SK-N-MC (cell line): ENCODE data around the gene ZNF808.
A peak's percentile ranks its signal among the peaks of the same experiment; 100 is the strongest.
"Not testable (repeated sequence)": the region's sequence is repeated elsewhere in the genome, so short reads cannot be mapped to it uniquely, and the experiment has no call there.

Source experiments
- DNase-seq: peaks from one replicate; pipeline ENCODE4 v3.0.0-alpha.2; 2011; ENCODE audit warnings: low read depth, low spot score
- H3K27ac ChIP-seq: fragments of 200-600 bp; sonication (generic); 2 replicates; pipeline ENCODE4 v1.5.1; 2016; ENCODE audit warnings: mixed run types
- H3K36me3 ChIP-seq: fragments of 200-600 bp; sonication (generic); 2 replicates; pipeline ENCODE4 v1.6.1; 2017; ENCODE audit warnings: antibody characterized with exemption, low read length, mixed read lengths; ENCODE audit not compliant: insufficient read depth
- H3K4me3 ChIP-seq: fragments of 200-600 bp; sonication (generic); 2 replicates; pipeline ENCODE4 v1.5.1; 2016
- H3K9ac ChIP-seq: fragments of 200-600 bp; sonication (generic); 2 replicates; pipeline ENCODE4 v1.8.0; 2017; ENCODE audit warnings: mixed run types, mixed read lengths; ENCODE audit not compliant: insufficient read length
- H3K9me3 ChIP-seq: fragments of 200-600 bp; sonication (generic); 2 replicates; pipeline ENCODE4 v1.6.1; 2017; ENCODE audit warnings: low read depth, mild to moderate bottlenecking, antibody characterized with exemption, low read length, moderate library complexity, mixed read lengths
- EZH2 ChIP-seq: fragments of 200-600 bp; sonication (generic); IDR thresholded peaks from one replicate; pipeline ENCODE4 v1.6.1; 2017; ENCODE audit warnings: antibody characterized with exemption
- FOXP2 ChIP-seq: optimal IDR thresholded peaks from 2 replicates; pipeline ENCODE3; 2011; ENCODE audit warnings: mild to moderate bottlenecking, moderate library complexity; ENCODE audit not compliant: insufficient read depth; ENCODE audit errors: extremely low read length, control extremely low read depth
- POLR2AphosphoS5 ChIP-seq: IDR thresholded peaks from 2 replicates; pipeline ENCODE4 v1.6.1; 2012; ENCODE audit warnings: mild to moderate bottlenecking, low read depth, low read length, borderline replicate concordance

ZNF808 gene

DNA sequence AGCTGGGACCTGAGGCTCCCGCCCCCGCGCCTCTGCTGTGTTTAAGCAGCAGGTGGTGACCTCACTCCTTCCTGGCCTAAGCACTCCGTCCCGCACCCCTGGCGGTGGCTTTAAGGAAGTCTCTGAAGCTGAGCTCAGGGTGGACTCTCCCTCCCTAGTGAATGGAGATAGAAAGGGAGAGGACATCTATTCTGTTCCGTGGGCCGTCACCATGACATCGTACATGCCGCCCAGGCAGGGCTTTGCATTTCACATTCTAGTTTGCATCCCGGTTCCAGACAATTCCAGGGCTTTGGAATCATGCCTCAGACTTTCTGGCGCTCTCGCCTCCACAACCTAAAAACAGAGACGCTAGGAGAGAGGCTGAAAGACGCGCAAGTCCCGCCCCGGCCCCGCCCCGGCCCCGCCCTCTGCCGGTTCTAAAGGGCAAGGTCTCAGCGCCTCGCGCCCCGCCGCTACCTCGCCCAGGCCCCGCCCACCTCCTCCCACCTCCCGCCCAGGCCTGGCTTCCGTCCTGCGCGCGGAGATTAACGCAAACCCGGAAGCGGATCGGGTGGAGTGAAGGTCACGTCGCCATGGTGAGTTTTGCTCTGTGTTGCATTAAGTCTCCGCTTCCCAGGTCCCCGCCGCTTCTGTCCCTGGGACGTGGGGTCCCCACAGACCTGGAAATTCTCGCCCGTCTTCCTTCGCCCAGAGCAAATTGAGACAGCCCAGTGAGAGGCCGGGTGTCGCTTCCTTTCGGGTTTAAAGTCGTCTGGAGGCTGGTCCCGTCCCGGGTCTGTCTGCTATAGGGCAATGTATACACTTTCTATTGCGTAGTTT, at the start of gene ZNF808:
Gene ZNF808, plus strand, starts transcription at position 535 of the 822 bp plus-strand sequence. CDS start 15,617 bp downstream, outside the sequence.
- Histone ChIP-seq H3K9me3 (no peaks in the 10 kb centered on the region), H3K4me3 (peak within 1 kb of the TSS; percentile 83), H3K9ac (peak within 1 kb of the TSS; percentile 81), H3K27ac (0 out of 2 replicates have a peak within 1 kb of the TSS, but pooled peaks have one; percentile 64), H3K36me3 (no peaks in the 10 kb centered on the region)
- DNase-seq, result peak; percentile 18
- TF ChIP-seq POLR2AphosphoS5 (peak; percentile 73; the same call in 1 of the 2 replicates), EZH2 (no peak)

DNA sequence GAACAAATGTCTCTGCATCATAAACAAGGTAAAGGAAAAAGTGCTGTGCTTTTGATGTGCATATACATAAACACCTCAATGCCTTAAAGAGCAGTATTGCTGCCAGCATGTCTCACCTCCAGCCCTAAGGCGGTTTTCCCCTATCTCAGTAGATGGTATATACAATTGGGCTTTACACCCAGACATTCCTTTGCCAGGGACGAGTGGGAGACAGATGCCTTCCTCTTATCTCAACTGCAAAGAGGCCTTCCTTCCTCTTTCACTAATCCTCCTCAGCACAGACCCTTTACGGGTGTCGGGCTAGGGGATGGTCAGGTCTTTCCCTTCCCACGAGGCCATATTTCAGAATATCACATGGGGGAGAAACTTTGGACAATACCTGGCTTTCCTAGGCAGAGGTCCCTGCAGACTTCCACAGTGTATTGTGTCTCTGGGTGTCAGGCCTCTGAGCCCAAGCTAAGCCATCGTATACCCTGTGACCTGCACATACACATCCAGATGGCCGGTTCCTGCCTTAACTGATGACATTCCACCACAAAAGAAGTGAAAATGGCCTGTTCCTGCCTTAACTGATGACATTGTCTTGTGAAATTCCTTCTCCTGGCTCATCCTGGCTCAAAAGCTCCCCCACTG, 43.2 kb upstream of the ZNF808 start:
- not testable (repeated sequence) for H3K27ac ChIP-seq, H3K9ac ChIP-seq, H3K4me3 ChIP-seq, H3K9me3 ChIP-seq, DNase-seq, H3K36me3 ChIP-seq

DNA sequence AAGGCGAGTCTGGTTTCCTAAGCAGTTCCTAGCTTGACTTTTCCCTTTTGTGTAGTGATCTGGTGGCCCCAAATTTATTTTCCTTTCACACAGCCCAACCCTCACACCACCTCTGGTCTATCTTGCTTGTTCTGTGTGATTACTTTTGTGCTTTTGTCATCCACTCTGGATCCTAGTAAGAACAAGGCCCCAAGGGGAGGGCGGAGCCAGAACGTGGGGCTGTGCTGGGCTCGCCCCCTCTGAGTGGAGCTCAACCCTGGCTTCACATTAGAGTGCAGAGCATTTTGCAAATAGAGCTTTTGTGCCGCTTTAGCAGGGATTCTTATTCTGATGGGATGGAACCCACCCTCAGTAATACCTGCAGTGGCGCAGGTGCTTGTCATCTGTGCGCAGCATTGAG, 42.4 kb upstream of the ZNF808 start:
- not testable (repeated sequence) for DNase-seq, H3K4me3 ChIP-seq, H3K9me3 ChIP-seq, H3K9ac ChIP-seq, H3K36me3 ChIP-seq, H3K27ac ChIP-seq

DNA sequence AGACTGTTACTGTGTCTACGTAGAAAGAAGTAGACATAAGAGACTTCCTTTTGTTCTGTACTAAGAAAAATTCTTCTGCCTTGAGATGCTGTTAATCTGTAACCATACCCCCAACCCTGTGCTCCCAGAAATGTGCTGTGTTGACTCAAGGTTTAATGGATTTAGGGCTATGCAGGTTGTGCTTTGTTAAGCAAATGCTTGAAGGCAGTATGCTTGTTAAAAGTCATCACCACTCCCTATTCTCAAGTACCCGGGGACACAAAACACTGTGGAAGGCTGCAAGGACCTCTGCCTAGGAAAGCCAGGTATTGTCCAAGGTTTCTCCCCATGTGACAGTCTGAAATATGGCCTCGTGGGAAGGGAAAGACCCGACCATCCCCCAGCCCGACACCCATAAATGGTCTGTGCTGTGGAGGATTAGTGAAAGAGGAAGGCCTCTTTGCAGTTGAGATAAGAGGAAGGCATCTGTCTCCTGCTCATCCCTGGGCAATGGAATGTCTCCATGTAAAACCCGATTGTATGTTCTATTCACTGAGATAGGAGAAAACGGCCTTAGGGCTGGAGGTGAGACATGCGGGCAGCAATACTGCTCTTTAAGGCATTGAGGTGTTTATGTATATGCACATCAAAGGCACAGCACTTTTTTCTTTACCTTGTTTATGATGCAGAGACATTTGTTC, 41.8 kb upstream of the ZNF808 start:
- not testable (repeated sequence) for H3K36me3 ChIP-seq, H3K4me3 ChIP-seq, H3K9me3 ChIP-seq, H3K27ac ChIP-seq, H3K9ac ChIP-seq, DNase-seq

- DNase-seq, result no peak
- H3K9ac ChIP-seq, result no peak overlapping the region
- H3K27ac ChIP-seq, result no peak overlapping the region
- no peak overlapping the region for H3K4me3 ChIP-seq
- H3K9me3 ChIP-seq, result no peaks in the 10 kb centered on the region
- no peak for TF ChIP-seq POLR2AphosphoS5
- TF ChIP-seq EZH2, result no peak
- no peak for TF ChIP-seq FOXP2
- H3K36me3 ChIP-seq, result no peaks in the 10 kb centered on the region
Observed at GRCh38 chr19:52492201-52492993, 35.1 kb upstream of the ZNF808 start.

GRCh38 chr19:52492994-52493470, 34.4 kb upstream of the ZNF808 start:
- H3K9ac ChIP-seq, result no peak overlapping the region
- no peaks in the 10 kb centered on the region for H3K36me3 ChIP-seq
- H3K4me3 ChIP-seq, result no peak overlapping the region
- no peaks in the 10 kb centered on the region for H3K9me3 ChIP-seq
- TF ChIP-seq EZH2, result no peak
- DNase-seq, result no peak
- no peak overlapping the region for H3K27ac ChIP-seq

DNA sequence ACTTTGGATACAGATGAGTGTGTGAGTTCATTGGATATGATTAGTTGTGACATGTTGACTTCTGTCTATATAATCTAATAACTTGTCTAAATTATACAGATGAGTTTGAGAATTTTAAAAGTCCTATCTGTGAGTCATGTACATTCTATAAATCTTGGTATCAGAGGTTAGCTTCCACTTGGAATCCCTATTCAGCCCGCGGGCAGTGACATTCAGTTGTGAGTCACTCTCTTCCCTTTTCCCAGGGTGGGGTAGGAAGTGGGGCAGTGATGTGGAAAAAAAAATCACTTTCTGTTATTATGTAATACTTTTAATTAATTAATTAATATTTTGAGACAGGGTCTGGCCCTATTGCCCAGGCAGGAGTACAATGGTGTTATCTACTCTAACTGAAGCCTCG, 33.0 kb upstream of the ZNF808 start:
- Histone ChIP-seq H3K9me3 (no peaks in the 10 kb centered on the region), H3K36me3 (no peaks in the 10 kb centered on the region), H3K4me3 (no peak overlapping the region), H3K27ac (no peak overlapping the region), H3K9ac (no peak overlapping the region)
- DNase-seq, result no peak
- no peak for TF ChIP-seq FOXP2
- TF ChIP-seq EZH2, result no peak
- TF ChIP-seq POLR2AphosphoS5, result no peak

DNA sequence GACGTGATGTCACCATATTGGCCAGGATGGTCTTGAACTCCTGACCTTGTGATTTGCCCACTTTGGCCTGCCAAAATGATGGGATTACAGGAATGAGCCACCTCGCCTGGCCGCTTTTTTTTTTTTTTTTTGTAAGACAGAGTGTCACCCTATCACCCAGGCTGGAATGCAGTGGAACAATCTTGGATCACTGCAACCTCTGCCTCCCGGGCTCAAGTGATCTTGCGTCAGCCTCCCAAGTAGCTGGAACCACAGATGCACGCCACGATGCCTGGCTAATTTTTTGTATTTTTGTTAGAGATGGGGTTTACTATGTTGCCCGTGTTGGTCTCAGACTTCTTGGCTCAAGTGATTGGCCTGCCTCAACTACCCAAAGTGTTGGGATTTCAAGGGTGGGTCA, 28.9 kb upstream of the ZNF808 start:
- TF ChIP-seq EZH2 (no peak), POLR2AphosphoS5 (no peak), FOXP2 (no peak)
- DNase-seq, result no peak
- Histone ChIP-seq H3K9ac (no peak overlapping the region), H3K9me3 (no peaks in the 10 kb centered on the region), H3K27ac (no peak overlapping the region), H3K4me3 (no peak overlapping the region), H3K36me3 (no peaks in the 10 kb centered on the region)

DNA sequence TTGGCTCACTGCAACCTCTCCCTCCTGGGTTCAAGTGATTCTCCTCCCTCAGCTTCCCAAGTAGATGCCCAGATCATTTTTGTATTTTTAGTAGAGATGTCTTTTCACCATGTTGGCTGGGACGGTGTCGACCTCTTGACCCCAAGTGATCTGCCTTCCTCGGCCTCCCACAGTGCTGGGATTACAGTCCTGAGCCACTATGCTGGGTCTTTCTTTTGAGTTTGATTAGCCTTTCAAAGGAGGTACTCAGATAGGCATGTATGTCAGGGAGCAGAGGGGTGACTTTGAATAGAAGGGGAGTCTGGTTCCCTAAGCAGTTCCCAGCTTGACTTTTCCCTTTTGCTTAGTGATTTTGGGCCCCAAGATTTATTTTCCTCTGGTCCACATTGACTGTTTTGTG, 27.0 kb upstream of the ZNF808 start:
- not testable (repeated sequence) for H3K9me3 ChIP-seq, DNase-seq, H3K36me3 ChIP-seq, H3K9ac ChIP-seq, H3K27ac ChIP-seq, H3K4me3 ChIP-seq

GRCh38 chr19:52500991-52501390, 26.5 kb upstream of the ZNF808 start:
- not testable (repeated sequence) for H3K27ac ChIP-seq, H3K9me3 ChIP-seq, DNase-seq, H3K36me3 ChIP-seq, H3K4me3 ChIP-seq, H3K9ac ChIP-seq
